Endothelial cell of umbilical vein (primary cell): ENCODE results near the gene ACAA1. TPM values are rescaled to one million over a fixed set of nuclear protein-coding genes. Genes with fewer than 3 reads are reported as not detected.

Source experiments
- Bru-seq: library from RNA; stranded (reverse); fragments of 400-500 nt; gene quantifications from one replicate; lab custom pipeline; 2021; lab: Mats Ljungman, UMichigan
- BruChase-seq, 2 experiments: library from RNA; stranded (reverse); fragments of 400-500 nt; gene quantifications; one replicate each; lab custom pipeline; 2021; lab: Mats Ljungman, UMichigan
- BruUV-seq: library from RNA; stranded (reverse); fragments of 400-500 nt; replicated peaks from 2 replicates; lab custom pipeline; 2021; lab: Mats Ljungman, UMichigan
- CTCF ChIA-PET: fragments of 300-600, 350-600 bp; sonication (Branson Sonifier 250); formaldehyde crosslinking; loops from one replicate; lab custom pipeline; 2021; ENCODE audit warnings: antibody characterized with exemption, inconsistent platforms; lab: Charles Lee
- POLR2A ChIA-PET: fragments of 300-600, 350-600 bp; sonication (Branson Sonifier 250); formaldehyde crosslinking; loops from one replicate; lab custom pipeline; 2021; ENCODE audit warnings: antibody characterized with exemption, inconsistent platforms; lab: Charles Lee
- DNase-seq: peaks from one replicate; pipeline ENCODE4 v3.0.0-alpha.2; 2011; ENCODE audit warnings: low read depth, low spot score
- FAIRE-seq: peaks from 2 replicates; lab custom pipeline; 2011; peaks lifted over from hg19 to GRCh38; lab: Jason Lieb, UNC
- H2AFZ ChIP-seq: 2 replicates; pipeline ENCODE4 v1.6.0; 2012; ENCODE audit warnings: low read depth, low read length, control low read depth, inconsistent platforms
- H3K27ac ChIP-seq: 2 replicates; pipeline ENCODE4 v1.5.1; 2011; ENCODE audit warnings: low read depth, mild to moderate bottlenecking, control low read depth, low read length, moderate library complexity; ENCODE audit not compliant: insufficient read depth
- H3K27me3 ChIP-seq, 2 experiments: 2 replicates each; pipeline versions ENCODE4 v1.6.0 to v1.6.1; 2011; ENCODE audit warnings: low read length in 2 of 2, mixed read lengths in 1 of 2; ENCODE audit not compliant: control insufficient read depth in 2 of 2, insufficient read depth in 2 of 2
- H3K36me3 ChIP-seq, 2 experiments: 2 replicates in 1 of 2; 3 replicates in 1 of 2; pipeline ENCODE4 v1.5.1; 2011; ENCODE audit warnings: low read length in 2 of 2, mild to moderate bottlenecking in 1 of 2, moderate library complexity in 1 of 2; ENCODE audit not compliant: control insufficient read depth in 2 of 2, insufficient read depth in 2 of 2; ENCODE audit errors: extremely low read depth in 1 of 2
- H3K4me1 ChIP-seq: 3 replicates; pipeline ENCODE4 v1.5.1; 2011; ENCODE audit warnings: mild to moderate bottlenecking, low read length; ENCODE audit not compliant: control insufficient read depth, insufficient read depth; ENCODE audit errors: extremely low read depth
- H3K4me2 ChIP-seq: 2 replicates; pipeline ENCODE4 v1.6.1; 2011; ENCODE audit warnings: low read length, control low read depth, mixed read lengths; ENCODE audit not compliant: insufficient read depth
- H3K4me3 ChIP-seq, 3 experiments: fragments of 200-600 bp in 1 of 3; sonication (generic), shearing (Covaris generic) in 1 of 3; replicated peaks in 1 of 3; 2 replicates each; pipeline ENCODE4 v1.5.1; 2011 to 2016; ENCODE audit warnings: control low read depth in 3 of 3, low read length in 3 of 3, mild to moderate bottlenecking in 2 of 3, inconsistent platforms in 1 of 3, low read depth in 1 of 3, moderate library complexity in 1 of 3; ENCODE audit not compliant: insufficient read depth in 1 of 3
- H3K79me2 ChIP-seq: 2 replicates; pipeline ENCODE4 v1.6.0; 2012; ENCODE audit warnings: low read length, inconsistent platforms; ENCODE audit not compliant: control insufficient read depth, insufficient read depth
- H3K9ac ChIP-seq: replicated peaks from 2 replicates; pipeline ENCODE3; 2011; ENCODE audit warnings: low read length, control low read depth; ENCODE audit not compliant: insufficient read depth; ENCODE audit errors: extremely low read depth
- H3K9me1 ChIP-seq: replicated peaks from 3 replicates; pipeline ENCODE4 v1.6.0; 2011; ENCODE audit warnings: mild to moderate bottlenecking, low read length; ENCODE audit not compliant: control insufficient read depth, insufficient read depth; ENCODE audit errors: extremely low read depth
- H3K9me3 ChIP-seq: replicated peaks from 2 replicates; pipeline ENCODE4 v1.5.1; 2012; ENCODE audit warnings: low read length, inconsistent platforms; ENCODE audit not compliant: control insufficient read depth, insufficient read depth
- H4K20me1 ChIP-seq: replicated peaks from 2 replicates; pipeline ENCODE3; 2011; ENCODE audit warnings: mild to moderate bottlenecking, low read length; ENCODE audit not compliant: control insufficient read depth, insufficient read depth; ENCODE audit errors: extremely low read depth
- JUN ChIP-seq: IDR thresholded peaks from 2 replicates; pipeline ENCODE4 v1.6.1; 2011; ENCODE audit warnings: borderline replicate concordance, low read depth; ENCODE audit not compliant: insufficient read length, insufficient read depth
- POLR2A ChIP-seq: IDR thresholded peaks from 2 replicates; pipeline ENCODE4 v1.6.1; 2012; ENCODE audit warnings: low read depth, mild to moderate bottlenecking, control low read depth, low read length
- POLR2AphosphoS5 ChIP-seq: IDR thresholded peaks from 2 replicates; pipeline ENCODE4 v1.6.1; 2012; ENCODE audit warnings: low read depth, mild to moderate bottlenecking, control low read depth, low read length, moderate library complexity; ENCODE audit not compliant: insufficient read depth
- dilution Hi-C: fragments of 300-500 bp; cut with MboI; formaldehyde crosslinking; loops from one replicate; pipeline ENCODE4 v1.15.0; 2019; ENCODE audit warnings: low sequenced_read_pairs; ENCODE audit not compliant: extremely low pct_ligation_motif_present
- intact Hi-C: fragments of 100-400 bp; cut with micrococcal nuclease; formaldehyde crosslinking; loops from one replicate; pipeline ENCODE4 v1.10.0; 2022
- long read RNA-seq: library from polyadenylated mRNA; stranded (forward); transcript quantifications from one replicate; pipeline ENCODE4 v2.0.0, GENCODE V29; 2021
- polyA minus RNA-seq, 3 experiments: library from RNA; depleted of rRNA, polyadenylated mRNA; stranded (reverse); fragments of >200 nt; gene quantifications; 1 replicate in 1 of 3; 2 replicates in 2 of 3; pipeline ENCODE4 v1.2.3, GENCODE V29; 2011
- polyA plus RNA-seq, 4 experiments: library from polyadenylated mRNA; depleted of rRNA in 3 of 4; stranded (reverse) in 3 of 4; unstranded in 1 of 4; fragments of >200 nt; gene quantifications; 2 replicates each; pipeline versions ENCODE4 v1.2.1 to v1.2.3, GENCODE V29; 2011 to 2012; ENCODE audit warnings: missing spikeins in 1 of 4
- total RNA-seq: library from RNA; stranded (reverse); gene quantifications from 2 replicates; pipeline ENCODE4 v1.2.3, GENCODE V29; 2021

The ACAA1 gene
- total RNA-seq (46.9 and 52.1 TPM in 2 replicates), polyA plus RNA-seq (46.4 and 53.8 TPM in 2 replicates), polyA minus RNA-seq (40.4 and 45.4 TPM in 2 replicates), Bru-seq, nascent RNA (percentile 59 among the genes with signal in this experiment), BruChase-seq, experiment 1, labeled RNA remaining after a 6-hour chase (percentile 55 among the genes with signal in this experiment), BruChase-seq, experiment 2, labeled RNA remaining after a 2-hour chase (percentile 58 among the genes with signal in this experiment)
- polyA plus RNA-seq (2011; cell fraction: cytosol; rRNA removed) = 47.6 and 53.5 TPM in 2 replicates
- polyA plus RNA-seq (2011; cell fraction: nucleus; rRNA removed) = 137 and 140 TPM in 2 replicates
- 29.8 and 39.5 TPM in 2 replicates for polyA plus RNA-seq (2012)
- 16.2 TPM for polyA minus RNA-seq (2011; cell fraction: cytosol; rRNA and poly(A)+ RNA removed)
- polyA minus RNA-seq (2011; cell fraction: nucleus; rRNA and poly(A)+ RNA removed) = 25.0 and 25.5 TPM in 2 replicates
- long read RNA-seq, transcript ACAA1-203 (10 exons, 1,944 nt) = minor isoform, 8 of 152 reads
- long read RNA-seq, transcript ACAA1-202 (12 exons, 1,785 nt) = major isoform, 81 of 152 reads
- long read RNA-seq, partial matches to known transcripts = 5 of 152 reads
- long read RNA-seq, other reads (novel, unspliced or antisense) = 57 of 152 reads

DNA sequence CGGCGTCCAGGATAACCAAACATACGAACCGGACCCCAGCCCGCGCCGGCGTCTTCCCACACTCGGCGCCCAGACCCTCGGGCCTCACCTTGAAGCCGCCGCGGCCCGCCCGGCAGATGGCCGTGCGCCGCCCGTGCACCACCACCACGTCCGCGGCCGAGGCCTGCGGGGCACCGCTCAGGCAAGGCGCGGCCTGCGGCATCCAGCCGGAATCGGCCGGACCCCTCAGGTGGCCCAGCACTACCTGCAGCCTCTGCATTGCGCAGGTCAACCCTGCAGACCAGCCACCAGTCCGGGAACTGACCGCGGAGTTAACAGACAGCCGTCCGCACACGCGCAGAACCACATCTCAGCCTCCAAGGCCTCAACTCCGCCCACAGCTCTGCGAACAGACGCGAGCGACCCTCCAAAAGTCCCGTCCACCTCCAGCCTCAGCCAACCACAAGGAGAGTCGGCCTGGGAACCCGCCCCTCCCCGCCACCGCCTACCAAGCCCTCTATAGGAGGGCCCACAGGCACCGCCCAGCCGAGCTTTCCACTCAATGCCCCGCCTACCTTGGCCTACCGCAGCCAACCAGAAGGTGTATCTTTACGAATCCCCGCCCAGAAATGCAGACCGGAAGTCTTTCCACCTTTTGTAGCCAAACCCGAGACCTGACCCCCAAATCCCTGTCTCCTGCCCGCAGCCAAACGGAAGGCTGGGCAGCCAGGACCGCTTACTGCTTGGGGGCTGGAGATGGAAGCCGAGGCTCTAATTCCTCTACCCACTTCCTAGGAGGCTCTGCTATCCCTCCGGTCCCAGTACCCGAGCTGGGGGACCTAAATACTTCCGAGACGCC is at the start of gene ACAA1:
TSS of gene ACAA1 (minus strand) at position 351 of the 838 bp plus-strand sequence. CDS start at position 259, 92 bp downstream.
- Histone ChIP-seq H3K27me3 (no peaks in the 10 kb centered on the region), H3K36me3 (peaks cover 0 to 20% of the 10 kb centered on the region in 2 experiments), H3K9me1 (no peaks in the 10 kb centered on the region), H3K79me2 (peaks cover 11% of the 10 kb centered on the region), H3K27ac (peak within 1 kb of the TSS; percentile 45), H2AFZ (peak within 1 kb of the TSS; percentile 98), H3K9me3 (no peaks in the 10 kb centered on the region), H3K4me1 (peaks cover 24% of the 10 kb centered on the region), H3K4me2 (peak within 1 kb of the TSS; percentile 75), H3K4me3 (peak within 1 kb of the TSS; percentile 27 to 71 (median 67)), H4K20me1 (no peaks in the 10 kb centered on the region), H3K9ac (peak within 1 kb of the TSS; percentile 62)
- FAIRE-seq (peak; percentile 99), DNase-seq (peak; percentile 99)
- intact Hi-C loops (loop anchor here (1.0 to 10.0 kb wide), 10 partner anchors 28 to 518 kb away; partner anchors contain the start of genes EXOG, OXSR1 and XYLB), dilution Hi-C loops (no loop called here)
- no TSS peak for BruUV-seq
- CTCF ChIA-PET = interaction anchor here (0.8 to 4.5 kb wide), 11 partner anchors 14 to 359 kb away, joined by 3 to 43 read pairs (median 5); partner anchors contain the start of genes ACVR2B, EXOG, OXSR1 and XYLB
- no peak for TF ChIP-seq JUN
- TF ChIP-seq POLR2AphosphoS5 = peak; percentile 57
- TF ChIP-seq POLR2A = peak; percentile 90
- POLR2A ChIA-PET = interaction anchor here (0.7 to 2.6 kb wide), 3 partner anchors 11 to 43 kb away, joined by 3 to 22 read pairs (median 4); partner anchors contain the start of gene OXSR1
